IMR-90 (cell line): Measurements from ENCODE around the gene ZNF747. TPM values are rescaled to one million over a fixed set of nuclear protein-coding genes. Genes with fewer than 3 reads are reported as not detected.

Experiments
- ATAC-seq: fragments of 200-7000 bp; cut with Tn5 transposase; 2 replicates; pipeline ENCODE4 v1.9.1; 2020; ENCODE audit warnings: low read depth, mild to moderate bottlenecking, moderate library complexity
- BruUV-seq: library from RNA; stranded (reverse); fragments of 400-500 nt; replicated peaks from 2 replicates; lab custom pipeline; 2021; lab: Mats Ljungman, UMichigan
- CTCF ChIA-PET: fragments of 300-600 bp; formaldehyde crosslinking; extraction: SDS; loops from one replicate; lab custom pipeline; 2021; ENCODE audit warnings: antibody characterized with exemption; lab: Yijun Ruan, JAX
- POLR2A ChIA-PET: fragments of 300-600 bp; sonication (Branson Sonifier 250); formaldehyde crosslinking; loops from one replicate; lab custom pipeline; 2022; ENCODE audit warnings: antibody characterized with exemption; ENCODE audit not compliant: unreplicated experiment; lab: Charles Lee
- DNase-seq: peaks from one replicate; pipeline ENCODE4 v3.0.0; 2013
- H2AFZ ChIP-seq: replicated peaks from 2 replicates; pipeline ENCODE3; 2013; ENCODE audit warnings: low read length, mild to moderate bottlenecking; ENCODE audit not compliant: poor library complexity
- H2AK5ac ChIP-seq: 2 replicates; pipeline ENCODE4 v1.6.1; 2013; ENCODE audit warnings: low read depth, low read length, inconsistent platforms
- H2AK9ac ChIP-seq: replicated peaks from 2 replicates; pipeline ENCODE3; 2013; ENCODE audit warnings: mild to moderate bottlenecking, low read depth, low read length, moderate library complexity; ENCODE audit not compliant: poor library complexity
- H2BK120ac ChIP-seq: 2 replicates; pipeline ENCODE4 v1.6.1; 2013; ENCODE audit warnings: low read depth, low read length, inconsistent platforms
- H2BK15ac ChIP-seq: 3 replicates; pipeline ENCODE4 v1.6.1; 2013; ENCODE audit warnings: low read depth, low read length, inconsistent platforms
- H2BK20ac ChIP-seq: 2 replicates; pipeline ENCODE4 v1.6.1; 2013; ENCODE audit warnings: low read depth, mild to moderate bottlenecking, inconsistent platforms, low read length, moderate library complexity
- H2BK5ac ChIP-seq: 2 replicates; pipeline ENCODE4 v1.6.1; 2013; ENCODE audit warnings: mild to moderate bottlenecking, low read depth, low read length, inconsistent platforms; ENCODE audit not compliant: poor library complexity, severe bottlenecking
- H3K14ac ChIP-seq: replicated peaks from 2 replicates; pipeline ENCODE4 v1.6.1; 2013; ENCODE audit warnings: low read depth, low read length, inconsistent platforms
- H3K18ac ChIP-seq: 2 replicates; pipeline ENCODE4 v1.6.1; 2013; ENCODE audit warnings: low read depth, low read length, control low read depth
- H3K23ac ChIP-seq: 2 replicates; pipeline ENCODE4 v1.6.1; 2013; ENCODE audit warnings: low read depth, low read length, inconsistent platforms
- H3K27ac ChIP-seq: 2 replicates; pipeline ENCODE4 v1.5.1; 2013; ENCODE audit warnings: mild to moderate bottlenecking, control low read depth, low read length; ENCODE audit not compliant: insufficient read depth
- H3K27me3 ChIP-seq: 2 replicates; pipeline ENCODE4 v1.6.1; 2013; ENCODE audit warnings: low read length; ENCODE audit not compliant: control insufficient read depth, insufficient read depth
- H3K36me3 ChIP-seq: 2 replicates; pipeline ENCODE4 v1.6.1; 2013; ENCODE audit warnings: low read length, mixed read lengths; ENCODE audit not compliant: control insufficient read depth, insufficient read depth
- H3K4ac ChIP-seq: 2 replicates; pipeline ENCODE4 v1.6.1; 2013; ENCODE audit warnings: low read depth, low read length, inconsistent platforms
- H3K4me1 ChIP-seq: 2 replicates; pipeline ENCODE4 v1.6.1; 2013; ENCODE audit warnings: low read length, mixed read lengths; ENCODE audit not compliant: control insufficient read depth, insufficient read depth
- H3K4me2 ChIP-seq: 2 replicates; pipeline ENCODE4 v1.6.1; 2013; ENCODE audit warnings: low read depth, mild to moderate bottlenecking, control low read depth, low read length, moderate library complexity
- H3K4me3 ChIP-seq: 2 replicates; pipeline ENCODE4 v1.5.1; 2013; ENCODE audit warnings: low read depth, mild to moderate bottlenecking, control low read depth, low read length, moderate library complexity; ENCODE audit not compliant: insufficient read depth
- H3K56ac ChIP-seq: 2 replicates; pipeline ENCODE4 v1.6.1; 2013; ENCODE audit warnings: low read length, inconsistent platforms; ENCODE audit not compliant: insufficient read depth; ENCODE audit errors: extremely low read depth
- H3K79me1 ChIP-seq, 2 experiments: 2 replicates each; pipeline ENCODE4 v1.6.1; 2013; ENCODE audit warnings: low read length in 2 of 2, inconsistent platforms in 1 of 2, low read depth in 1 of 2
- H3K9ac ChIP-seq: 2 replicates; pipeline ENCODE4 v1.6.1; 2013; ENCODE audit warnings: low read depth, low read length, control low read depth
- H3K9me1 ChIP-seq: 2 replicates; pipeline ENCODE4 v1.6.1; 2013; ENCODE audit warnings: low read length, inconsistent platforms; ENCODE audit not compliant: insufficient read depth
- H3K9me3 ChIP-seq: 2 replicates; pipeline ENCODE4 v1.6.1; 2013; ENCODE audit warnings: low read length; ENCODE audit not compliant: control insufficient read depth, insufficient read depth
- H4K20me1 ChIP-seq: 2 replicates; pipeline ENCODE4 v1.6.1; 2013; ENCODE audit warnings: low read length, inconsistent platforms; ENCODE audit not compliant: insufficient read depth
- H4K5ac ChIP-seq: 2 replicates; pipeline ENCODE4 v1.6.1; 2013; ENCODE audit warnings: mild to moderate bottlenecking, low read depth, low read length, control low read depth
- H4K8ac ChIP-seq, 2 experiments: 2 replicates each; pipeline ENCODE4 v1.6.1; 2013; ENCODE audit warnings: low read depth in 2 of 2, low read length in 2 of 2, control low read depth in 1 of 2, inconsistent platforms in 1 of 2
- H4K91ac ChIP-seq: 2 replicates; pipeline ENCODE4 v1.6.1; 2013; ENCODE audit warnings: low read depth, low read length, inconsistent platforms; ENCODE audit not compliant: insufficient read depth
- BHLHE40 ChIP-seq: fragments of 150-350 bp; IDR thresholded peaks from 2 replicates; pipeline ENCODE4 v1.6.1; 2016; ENCODE audit warnings: mild to moderate bottlenecking, low read depth, low read length
- CEBPB ChIP-seq: IDR thresholded peaks from 2 replicates; pipeline ENCODE4 v1.6.1; 2012; ENCODE audit warnings: low read depth, low read length, improper control_type of control experiment
- CHD1 ChIP-seq: IDR thresholded peaks from 2 replicates; pipeline ENCODE4 v1.6.1; 2012; ENCODE audit warnings: low read depth, low read length, improper control_type of control experiment
- CTCF ChIP-seq: conservative IDR thresholded peaks from 2 replicates; pipeline ENCODE4 v1.5.1; 2012; ENCODE audit warnings: mild to moderate bottlenecking, low read depth, low read length, improper control_type of control experiment
- ELK1 ChIP-seq: fragments of 150-350 bp; IDR thresholded peaks from 2 replicates; pipeline ENCODE4 v1.6.1; 2016; ENCODE audit warnings: low read depth, mild to moderate bottlenecking, low read length, moderate library complexity, borderline replicate concordance
- FOS ChIP-seq: fragments of 150-350 bp; IDR thresholded peaks from 2 replicates; pipeline ENCODE4 v1.6.1; 2016; ENCODE audit warnings: low read depth, low read length
- MAFK ChIP-seq: IDR thresholded peaks from 2 replicates; pipeline ENCODE4 v1.6.1; 2012; ENCODE audit warnings: low read depth, low read length, improper control_type of control experiment
- MAZ ChIP-seq: IDR thresholded peaks from 2 replicates; pipeline ENCODE4 v1.6.1; 2012; ENCODE audit warnings: low read depth, mild to moderate bottlenecking, low read length, improper control_type of control experiment, moderate library complexity, borderline replicate concordance
- MXI1 ChIP-seq: IDR thresholded peaks from 2 replicates; pipeline ENCODE4 v1.6.1; 2012; ENCODE audit warnings: low read depth, mild to moderate bottlenecking, low read length, moderate library complexity, borderline replicate concordance
- NFE2L2 ChIP-seq: fragments of 150-350 bp; IDR thresholded peaks from 2 replicates; pipeline ENCODE4 v1.6.1; 2016; ENCODE audit warnings: low read depth, mild to moderate bottlenecking, low read length
- POLR2A ChIP-seq: IDR thresholded peaks from 2 replicates; pipeline ENCODE4 v1.6.1; 2012; ENCODE audit warnings: mild to moderate bottlenecking, low read depth, low read length
- RAD21 ChIP-seq: IDR thresholded peaks from 2 replicates; pipeline ENCODE4 v1.6.1; 2012; ENCODE audit warnings: low read length, improper control_type of control experiment
- RCOR1 ChIP-seq: IDR thresholded peaks from 2 replicates; pipeline ENCODE4 v1.6.1; 2012; ENCODE audit warnings: mild to moderate bottlenecking, low read length, improper control_type of control experiment; ENCODE audit not compliant: insufficient replicate concordance
- RFX5 ChIP-seq: IDR thresholded peaks from 2 replicates; pipeline ENCODE4 v1.8.0; 2012; ENCODE audit warnings: low read depth, mild to moderate bottlenecking, low read length, moderate library complexity
- SMC3 ChIP-seq: fragments of 150-350 bp; IDR thresholded peaks from 2 replicates; pipeline ENCODE4 v1.6.1; 2016; ENCODE audit warnings: low read depth, mild to moderate bottlenecking, antibody characterized with exemption, low read length, moderate library complexity
- USF2 ChIP-seq: fragments of 150-350 bp; IDR thresholded peaks from 2 replicates; pipeline ENCODE4 v1.6.1; 2017; ENCODE audit warnings: mild to moderate bottlenecking, antibody characterized with exemption, low read length, low read depth
- WGBS, 2 experiments: methylation state at CpG; one replicate each; pipeline versions ENCODE4 v1.1.5 to v1.1.7; 2013; ENCODE audit warnings: missing lambda C conversion rate in 2 of 2; ENCODE audit not compliant: insufficient read length in 1 of 2; ENCODE audit errors: extremely low coverage in 2 of 2; 5-methylcytosine and 5-hydroxymethylcytosine counted together
- dilution Hi-C: fragments of 300-500 bp; cut with HindIII; formaldehyde crosslinking; loops from one replicate; pipeline ENCODE4 v1.14.3; 2018; ENCODE audit warnings: low sequenced_read_pairs; ENCODE audit not compliant: unreplicated experiment
- in situ Hi-C: fragments of 300-500 bp; cut with MboI; formaldehyde crosslinking; loops from 3 replicates; pipeline ENCODE4 v1.14.3; 2019; ENCODE audit warnings: low sequenced_read_pairs, inconsistent platforms, mixed read lengths
- intact Hi-C: fragments of 100-400 bp; cut with micrococcal nuclease; formaldehyde crosslinking; loops from 2 replicates; pipeline ENCODE4 v1.10.0; 2022
- polyA plus RNA-seq, 3 experiments: library from polyadenylated mRNA; depleted of rRNA; stranded (reverse); fragments of >200 nt; gene quantifications; 2 replicates each; pipeline ENCODE4 v1.2.3, GENCODE V29; 2012; ENCODE audit warnings: low replicate concordance in 1 of 3
- total RNA-seq: library from RNA; depleted of rRNA; stranded (reverse); fragments of >200 nt; gene quantifications from 2 replicates; pipeline ENCODE4 v1.2.3, GENCODE V29; 2012

Gene ZNF747
- total and polyA plus RNA-seq, 2 of the 4 experiments (the other 2 are of a cell fraction), result 2.0 to 2.9 TPM

- no peak overlapping the region for H2BK15ac ChIP-seq
- no peak overlapping the region for H3K4ac ChIP-seq
- H4K5ac ChIP-seq, result no peak overlapping the region
- peaks cover 2 to 14% of the 10 kb centered on the region in 2 experiments; a peak in 3 of 4 replicates for H3K79me1 ChIP-seq
- H3K4me1 ChIP-seq, result peaks cover 8% of the 10 kb centered on the region
- no peak overlapping the region for H2AK5ac ChIP-seq
- TF ChIP-seq NFE2L2 (no peak), USF2 (no peak), POLR2A (no peak), RCOR1 (no peak), SMC3 (no peak), MAFK (no peak), CEBPB (no peak), CHD1 (no peak), RFX5 (no peak), MAZ (no peak), CTCF (no peak), FOS (no peak), BHLHE40 (no peak), ELK1 (no peak), MXI1 (no peak), RAD21 (no peak)
- no peak overlapping the region for H2BK5ac ChIP-seq
- no peak overlapping the region for H2BK20ac ChIP-seq
- no peak overlapping the region for H3K14ac ChIP-seq
- no peak overlapping the region for H3K4me2 ChIP-seq
- H3K27ac ChIP-seq, result no peak overlapping the region
- no peak overlapping the region for H3K18ac ChIP-seq
- ATAC-seq (no peak), DNase-seq (no peak)
- no peaks in the 10 kb centered on the region for H3K9me1 ChIP-seq
- H3K56ac ChIP-seq, result no peak overlapping the region
- H3K9me3 ChIP-seq, result no peaks in the 10 kb centered on the region
- H4K8ac ChIP-seq, result no peak overlapping the region
- no TSS peak for BruUV-seq
- no peak overlapping the region for H4K91ac ChIP-seq
- no peak overlapping the region for H2AFZ ChIP-seq
- no peak overlapping the region for H3K9ac ChIP-seq
- H2AK9ac ChIP-seq, result no peak overlapping the region
- H2BK120ac ChIP-seq, result no peak overlapping the region
- dilution Hi-C loops (no loop called here), intact Hi-C loops (no loop called here), in situ Hi-C loops (no loop called here)
- WGBS, 2 experiments, result 74% methylated on average over 3 of the region's 8 CpGs; no CpG with 5 or more reads in 1 of the 2 experiments
- H3K4me3 ChIP-seq, result no peak overlapping the region
- no peaks in the 10 kb centered on the region for H3K36me3 ChIP-seq
- CTCF ChIA-PET, result no interaction called here
- POLR2A ChIA-PET, result no interaction called here
- H4K20me1 ChIP-seq, result no peaks in the 10 kb centered on the region
- H3K27me3 ChIP-seq, result peaks cover 6% of the 10 kb centered on the region; the same call in 1 of the 2 replicates
- H3K23ac ChIP-seq, result no peak overlapping the region
These were observed 31.3 kb upstream of the ZNF747 start for GRCh38 chr16:30565984-30566383.
